ENCODE results near the gene BABAM1. TPM values are rescaled to one million over a fixed set of nuclear protein-coding genes. Genes with fewer than 3 reads are reported as not detected.

Gene BABAM1
- total and polyA plus RNA-seq, 10 of the 15 experiments (the other 5 are each of a cell fraction or from before 2014, with no cell fraction given): 11.9 to 154 (median 103) TPM

GRCh38 chr19:17327068-17327653 lies 59.9 kb downstream of the BABAM1 start:
- Histone ChIP-seq H3K27ac (ENCODE audit: control insufficient read depth, insufficient read depth) (no peak overlapping the region), H3K79me2 (ENCODE audit: control insufficient read depth, insufficient read depth, low read length) (no peaks in the 10 kb centered on the region), H3K4me2 (ENCODE audit: control insufficient read depth, insufficient read depth) (no peak overlapping the region), H3K4me3 (no peak overlapping the region), H3K9me3 (replicated peaks; ENCODE audit: control insufficient read depth, insufficient read depth, low read length) (no peaks in the 10 kb centered on the region), H3K36me3 (ENCODE audit: control insufficient read depth in 2 of 2, insufficient read depth in 2 of 2, low read length in 1 of 2) (no peaks in the 10 kb centered on the region), H3K27me3 (replicated peaks in 1 of 2; ENCODE audit: control insufficient read depth in 2 of 2, insufficient read depth in 2 of 2, low read length in 1 of 2) (no peaks in the 10 kb centered on the region; a peak in 2 of 4 replicates), H3K9ac (ENCODE audit: control insufficient read depth, insufficient read depth, low read length) (no peak overlapping the region), H2AFZ (ENCODE audit: control insufficient read depth, low read depth, low read length) (no peak overlapping the region), H3K4me1 (ENCODE audit: control insufficient read depth, insufficient read depth, low read length) (no peaks in the 10 kb centered on the region), H4K20me1 (ENCODE audit: control insufficient read depth, insufficient read depth) (no peaks in the 10 kb centered on the region)
- POLR2A ChIA-PET: no interaction called here
- TF ChIP-seq SREBF2 (IDR thresholded peaks at IDR 0.05; ENCODE audit: low read length) (no peak), SMAD5 (IDR thresholded peaks at IDR 0.05; ENCODE audit: low read depth) (no peak), SMAD1 (IDR thresholded peaks at IDR 0.05; ENCODE audit: low read depth, partially characterized antibody) (no peak), TBL1XR1 (IDR thresholded peaks at IDR 0.05; ENCODE audit: low read depth, low read length) (no peak), ZNF24 (IDR thresholded peaks at IDR 0.05) (no peak), ESRRA (IDR thresholded peaks at IDR 0.05; ENCODE audit: low read length) (no peak), RAD21 (IDR thresholded peaks at IDR 0.05; ENCODE audit: insufficient read depth, low read depth, low read length) (no peak), ZNF384 (IDR thresholded peaks at IDR 0.05; ENCODE audit: borderline replicate concordance, low read depth, low read length) (no peak), RELA (IDR thresholded peaks at IDR 0.05; ENCODE audit: borderline replicate concordance, partially characterized antibody) (no peak), SPI1 (IDR thresholded peaks at IDR 0.05; ENCODE audit: borderline replicate concordance, insufficient read depth, low read depth, low read length) (no peak), ELK1 (IDR thresholded peaks at IDR 0.05; ENCODE audit: low read depth, low read length) (no peak), POLR2AphosphoS2 (IDR thresholded peaks at IDR 0.05; ENCODE audit: low read depth, low read length) (no peak), ZNF217 (IDR thresholded peaks at IDR 0.05) (no peak)
- intact Hi-C loops (cut with micrococcal nuclease; ENCODE audit: unreplicated experiment) (no loop called here), in situ Hi-C loops (cut with MboI) (no loop called here)
- BruUV-seq (replicated peaks): no TSS peak
- CTCF ChIA-PET: no interaction called here
- WGBS (ENCODE audit: insufficient coverage, insufficient replicate concordance, low lambda C conversion rate, missing lambda C conversion rate): 86% methylated on average over 27 of the region's 27 CpGs
- ATAC-seq: no peak
- FAIRE-seq: no peak
- SMC1A ChIA-PET (ENCODE audit: uncharacterized antibody, unreplicated experiment): no interaction called here
- RAD21 ChIA-PET (ENCODE audit: unreplicated experiment): interaction anchor here (0.8 kb wide), 1 partner anchor 12 kb away, joined by 3 read pairs; no protein-coding TSS in a partner anchor
- no peak for DNase-seq (ENCODE audit: low read depth, low spot score)

All from GM12878 (cell line).